HEK293 (cell line): Measurements from ENCODE around the gene CXorf58.
A peak's percentile ranks its signal among the peaks of the same experiment; 100 is the strongest.

Source experiments
- BCL6B ChIP-seq: fragments of 450-650 bp; formaldehyde crosslinking; IDR thresholded peaks from 2 replicates; pipeline ENCODE4 v1.5.1; 2017; ENCODE audit warnings: missing biosample characterization, missing genetic modification characterization
- GLI4 ChIP-seq: fragments of 450-650 bp; formaldehyde crosslinking; IDR thresholded peaks from 2 replicates; pipeline ENCODE4 v1.5.1; 2016; ENCODE audit warnings: missing biosample characterization, missing genetic modification characterization
- GLIS2 ChIP-seq: fragments of 450-650 bp; formaldehyde crosslinking; IDR thresholded peaks from 2 replicates; pipeline ENCODE4 v1.5.1; 2016; ENCODE audit warnings: missing biosample characterization, missing genetic modification characterization
- HOXC10 ChIP-seq: sonication (generic); formaldehyde crosslinking; IDR thresholded peaks from 2 replicates; pipeline ENCODE4 v1.8.1; 2023; ENCODE audit warnings: mild to moderate bottlenecking, missing genetic modification reagents
- INSM2 ChIP-seq: fragments of 450-650 bp; formaldehyde crosslinking; IDR thresholded peaks from 2 replicates; pipeline ENCODE4 v1.5.1; 2016; ENCODE audit warnings: missing biosample characterization, missing genetic modification characterization
- KLF17 ChIP-seq: fragments of 450-650 bp; formaldehyde crosslinking; IDR thresholded peaks from 2 replicates; pipeline ENCODE4 v1.5.1; 2016; ENCODE audit warnings: missing biosample characterization, missing genetic modification characterization
- KLF7 ChIP-seq: fragments of 450-650 bp; formaldehyde crosslinking; IDR thresholded peaks from 2 replicates; pipeline ENCODE4 v1.5.1; 2016; ENCODE audit warnings: missing biosample characterization, missing genetic modification characterization, borderline replicate concordance
- MZF1 ChIP-seq: fragments of 450-650 bp; formaldehyde crosslinking; IDR thresholded peaks from 2 replicates; pipeline ENCODE4 v1.5.1; 2017; ENCODE audit warnings: missing biosample characterization, missing genetic modification characterization, borderline replicate concordance
- REST ChIP-seq: fragments of 450-650 bp; formaldehyde crosslinking; IDR thresholded peaks from 2 replicates; pipeline ENCODE4 v1.5.1; 2016; ENCODE audit warnings: missing biosample characterization, missing genetic modification characterization
- ZFP41 ChIP-seq: fragments of 450-650 bp; formaldehyde crosslinking; IDR thresholded peaks from 2 replicates; pipeline ENCODE4 v1.5.1; 2016; ENCODE audit warnings: missing biosample characterization, missing genetic modification characterization, borderline replicate concordance
- ZNF140 ChIP-seq: fragments of 450-650 bp; formaldehyde crosslinking; IDR thresholded peaks from 2 replicates; pipeline ENCODE4 v1.5.1; 2016; ENCODE audit warnings: missing biosample characterization, missing genetic modification characterization
- ZNF146 ChIP-seq: fragments of 450-650 bp; formaldehyde crosslinking; IDR thresholded peaks from 2 replicates; pipeline ENCODE4 v1.5.1; 2016; ENCODE audit warnings: missing biosample characterization, missing genetic modification characterization
- ZNF221 ChIP-seq: fragments of 450-650 bp; formaldehyde crosslinking; IDR thresholded peaks from 2 replicates; pipeline ENCODE4 v1.5.1; 2017; ENCODE audit warnings: missing biosample characterization, missing genetic modification characterization, borderline replicate concordance
- ZNF24 ChIP-seq: fragments of 450-650 bp; formaldehyde crosslinking; IDR thresholded peaks from 2 replicates; pipeline ENCODE4 v1.5.1; 2016; ENCODE audit warnings: missing biosample characterization, missing genetic modification characterization
- ZNF37A ChIP-seq: fragments of 450-650 bp; IDR thresholded peaks from 2 replicates; pipeline ENCODE4 v1.5.1; 2018; ENCODE audit warnings: missing biosample characterization, missing genetic modification characterization
- ZNF518A ChIP-seq: fragments of 450-650 bp; formaldehyde crosslinking; conservative IDR thresholded peaks from 2 replicates; pipeline ENCODE4 v1.5.1; 2016; ENCODE audit warnings: low read depth, missing biosample characterization, missing genetic modification characterization
- ZNF521 ChIP-seq: fragments of 450-650 bp; formaldehyde crosslinking; IDR thresholded peaks from 2 replicates; pipeline ENCODE4 v1.5.1; 2017; ENCODE audit warnings: missing biosample characterization, mild to moderate bottlenecking, missing genetic modification characterization
- ZNF600 ChIP-seq: fragments of 450-650 bp; formaldehyde crosslinking; IDR thresholded peaks from 2 replicates; pipeline ENCODE4 v1.5.1; 2016; ENCODE audit warnings: missing biosample characterization, missing genetic modification characterization
- ZNF621 ChIP-seq: fragments of 450-650 bp; formaldehyde crosslinking; IDR thresholded peaks from 2 replicates; pipeline ENCODE4 v1.5.1; 2017; ENCODE audit warnings: missing biosample characterization, missing genetic modification characterization
- ZNF624 ChIP-seq: fragments of 450-650 bp; formaldehyde crosslinking; IDR thresholded peaks from 2 replicates; pipeline ENCODE4 v1.5.1; 2017; ENCODE audit warnings: missing biosample characterization, missing genetic modification characterization
- ZNF658 ChIP-seq: fragments of 450-650 bp; formaldehyde crosslinking; IDR thresholded peaks from 2 replicates; pipeline ENCODE4; 2016; ENCODE audit warnings: missing biosample characterization, missing genetic modification characterization
- ZNF704 ChIP-seq: fragments of 450-650 bp; formaldehyde crosslinking; IDR thresholded peaks from 2 replicates; pipeline ENCODE4 v1.5.1; 2016; ENCODE audit warnings: missing biosample characterization, missing genetic modification characterization
- ZNF785 ChIP-seq: fragments of 450-650 bp; formaldehyde crosslinking; IDR thresholded peaks from 2 replicates; pipeline ENCODE4 v1.5.1; 2016; ENCODE audit warnings: missing biosample characterization, missing genetic modification characterization
- ZNF837 ChIP-seq: fragments of 450-650 bp; formaldehyde crosslinking; IDR thresholded peaks from 2 replicates; pipeline ENCODE4 v1.5.1; 2016; ENCODE audit warnings: missing biosample characterization, missing genetic modification characterization
- ZSCAN18 ChIP-seq: fragments of 450-650 bp; formaldehyde crosslinking; IDR thresholded peaks from 2 replicates; pipeline ENCODE4 v1.5.1; 2016; ENCODE audit warnings: missing biosample characterization, missing genetic modification characterization

Gene CXorf58

GRCh38 chrX:23907498-23908218 is at the start of gene CXorf58, which contains the start of gene APOO (continued):
- TF ChIP-seq KLF7 (no peak), ZNF837 (no peak), GLI4 (no peak), REST (tag by site-specific recombination) (no peak; the same call in 1 of the 2 replicates), BCL6B (tag by site-specific recombination) (no peak), ZFP41 (tag by site-specific recombination) (no peak), ZNF140 (no peak), ZNF24 (tag by site-specific recombination) (peak; percentile 77), ZNF146 (tag by site-specific recombination) (no peak), GLIS2 (tag by site-specific recombination) (0 out of 2 replicates have a peak, but pooled peaks have one; percentile 38), HOXC10 (no peak), ZNF37A (no peak), ZSCAN18 (no peak), KLF17 (no peak), ZNF221 (no peak), ZNF621 (tag by site-specific recombination) (no peak), MZF1 (tag by site-specific recombination) (no peak), INSM2 (tag by site-specific recombination) (no peak), ZNF518A (tag by site-specific recombination) (no peak), ZNF785 (0 out of 2 replicates have a peak, but pooled peaks have one; percentile 42), ZNF624 (tag by site-specific recombination) (no peak), ZNF658 (tag by site-specific recombination) (no peak), ZNF521 (tag by site-specific recombination) (no peak), ZNF704 (tag by site-specific recombination) (no peak), ZNF600 (tag by site-specific recombination) (peak; percentile 67)
